ENCODE results near the gene CGB8.

Gene CGB8

GRCh38 chr19:49006905-49007304 is 42.0 kb downstream of the CGB8 start:
- H3K4me1 Mint-ChIP-seq = no peaks in the 10 kb centered on the region
- DNase-seq (no peak), ATAC-seq (no peak)
- H3K9me3 Mint-ChIP-seq = no peaks in the 10 kb centered on the region
- H3K27ac Mint-ChIP-seq = no peak overlapping the region
- H3K4me3 Mint-ChIP-seq = no peak overlapping the region
- H3K27me3 Mint-ChIP-seq = no peaks in the 10 kb centered on the region

GRCh38 chr19:49004964-49005614 is 43.8 kb downstream of the CGB8 start:
- no peak for DNase-seq
- Mint-ChIP-seq H3K27me3 (no peaks in the 10 kb centered on the region), H3K4me1 (no peaks in the 10 kb centered on the region), H3K9me3 (no peaks in the 10 kb centered on the region), H3K27ac (no peak overlapping the region), H3K4me3 (no peak overlapping the region)
- ATAC-seq = no peak

DNA sequence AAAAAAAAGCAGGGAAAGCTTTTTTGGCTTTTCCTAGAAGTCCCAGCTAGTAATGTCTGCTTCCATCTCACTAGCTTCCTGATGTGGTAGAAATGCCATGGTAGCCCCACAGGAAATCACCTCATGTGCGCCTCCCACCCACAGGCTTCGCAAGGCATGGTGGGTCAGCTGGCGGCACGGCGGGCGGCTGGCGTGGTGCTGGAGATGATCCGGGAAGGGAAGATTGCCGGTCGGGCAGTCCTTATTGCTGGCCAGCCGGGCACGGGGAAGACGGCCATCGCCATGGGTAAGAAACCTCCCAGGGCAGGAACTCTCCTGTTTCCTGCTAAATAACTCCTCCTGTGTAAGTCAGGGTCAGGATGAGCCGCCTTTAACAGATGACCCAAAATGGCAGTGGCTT is 44.8 kb downstream of the CGB8 start:
- DNase-seq (no peak), ATAC-seq (no peak)
- no peak overlapping the region for H3K27ac Mint-ChIP-seq
- H3K4me1 Mint-ChIP-seq = peaks cover 7% of the 10 kb centered on the region
- H3K27me3 Mint-ChIP-seq = no peaks in the 10 kb centered on the region
- no peaks in the 10 kb centered on the region for H3K9me3 Mint-ChIP-seq
- H3K4me3 Mint-ChIP-seq = no peak overlapping the region

DNA sequence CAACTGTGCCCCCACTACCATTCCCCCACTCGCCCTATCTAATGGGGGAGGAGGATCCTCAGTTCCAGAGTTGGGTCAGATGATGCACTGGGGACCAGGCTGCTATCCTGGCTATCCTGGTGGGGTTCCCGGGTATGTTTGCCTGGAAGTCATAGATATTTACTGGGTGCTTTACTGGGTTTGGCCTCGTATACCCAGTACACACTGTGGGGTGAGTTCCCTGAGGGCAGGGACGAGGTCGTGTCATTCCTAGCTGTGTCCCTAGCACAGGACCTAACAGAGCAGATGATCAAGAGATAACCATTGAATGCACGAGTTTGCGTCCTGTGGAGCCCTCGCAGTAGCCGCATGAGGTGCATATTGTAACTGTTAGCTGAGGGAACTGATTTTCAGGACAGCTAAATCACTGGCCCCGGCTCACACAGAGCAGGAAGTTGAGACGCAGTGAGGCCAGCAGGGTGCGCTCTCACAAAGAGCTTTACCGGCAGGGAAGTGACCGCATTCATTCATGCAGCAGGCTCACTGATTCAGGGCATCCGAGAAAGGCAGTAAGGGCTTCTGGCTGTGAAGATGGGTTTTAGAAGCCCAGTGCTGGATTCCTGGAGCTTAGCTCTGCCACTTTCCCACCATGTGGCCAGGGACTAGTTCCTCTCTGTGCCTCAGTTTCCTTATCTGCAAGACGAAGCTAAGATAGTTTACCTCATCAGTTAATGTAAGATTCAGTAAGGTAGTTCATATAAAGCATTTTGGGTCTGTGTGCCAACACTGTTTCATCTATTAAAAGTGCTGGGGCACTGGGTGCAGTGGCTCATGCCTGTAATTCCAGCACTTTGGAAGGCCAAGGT is 49.2 kb downstream of the CGB8 start:
- DNase-seq (peak; percentile 52 to 65), ATAC-seq (peak; percentile 87)
- Mint-ChIP-seq H3K4me3 (no peak overlapping the region), H3K9me3 (no peaks in the 10 kb centered on the region), H3K27ac (no peak overlapping the region), H3K4me1 (peaks cover 44% of the 10 kb centered on the region), H3K27me3 (no peaks in the 10 kb centered on the region)

GRCh38 chr19:48997972-48998371 is 50.9 kb downstream of the CGB8 start:
- no peaks in the 10 kb centered on the region for H3K27me3 Mint-ChIP-seq
- ATAC-seq (no peak), DNase-seq (peak; percentile 49 to 50)
- H3K27ac Mint-ChIP-seq = peak overlapping the region in 1 of 2 donors; percentile 71
- peaks cover 55% of the 10 kb centered on the region for H3K4me1 Mint-ChIP-seq
- H3K9me3 Mint-ChIP-seq = no peaks in the 10 kb centered on the region
- no peak overlapping the region for H3K4me3 Mint-ChIP-seq

Data from stimulated activated naive CD8-positive, alpha-beta T cell treated with anti-CD3 and anti-CD28 coated beads, Interleukin-15, amount 100 ng/mL, for 72 hours (primary cell).